OCI-LY7 (cell line): ENCODE results near the gene OAS3. TPM values are rescaled to one million over a fixed set of nuclear protein-coding genes. Genes with fewer than 3 reads are reported as not detected.

ENCODE experiments used
- BruUV-seq: library from RNA; stranded (reverse); fragments of 400-500 nt; replicated peaks from 2 replicates; lab custom pipeline; 2021; lab: Mats Ljungman, UMichigan
- CTCF ChIA-PET: fragments of 300-600 bp; sonication (Branson Sonifier 250); formaldehyde crosslinking; loops from one replicate; lab custom pipeline; 2022; ENCODE audit warnings: antibody characterized with exemption; ENCODE audit not compliant: unreplicated experiment; lab: Charles Lee
- POLR2A ChIA-PET: fragments of 300-600 bp; sonication (Branson Sonifier 250); formaldehyde crosslinking; loops from one replicate; lab custom pipeline; 2022; ENCODE audit warnings: antibody characterized with exemption; lab: Charles Lee
- DNase-seq: peaks from one replicate; pipeline ENCODE4 v3.0.0-alpha.2; 2015; ENCODE audit warnings: low spot score
- H2AFZ ChIP-seq: fragments of 200-600 bp; sonication (generic), shearing (Covaris generic); 2 replicates; pipeline ENCODE4 v1.6.1; 2014; ENCODE audit warnings: mild to moderate bottlenecking, antibody characterized with exemption, low read length, moderate library complexity
- H3K27ac ChIP-seq: fragments of 200-600 bp; sonication (generic); 2 replicates; pipeline ENCODE4 v1.5.1; 2014; ENCODE audit warnings: mixed run types, low read depth, mild to moderate bottlenecking, moderate library complexity, low read length, inconsistent platforms; ENCODE audit not compliant: poor library complexity, severe bottlenecking
- H3K36me3 ChIP-seq: fragments of 200-600 bp; sonication (generic); 2 replicates; pipeline ENCODE4 v1.6.1; 2014; ENCODE audit warnings: mild to moderate bottlenecking, antibody characterized with exemption, low read length, moderate library complexity, mixed read lengths; ENCODE audit not compliant: insufficient read depth
- H3K4me1 ChIP-seq: fragments of 200-600 bp; sonication (generic); 2 replicates; pipeline ENCODE4 v1.5.1; 2014; ENCODE audit warnings: mild to moderate bottlenecking, low read length; ENCODE audit not compliant: insufficient read depth, poor library complexity, severe bottlenecking
- H3K4me2 ChIP-seq: fragments of 200-600 bp; sonication (generic); 2 replicates; pipeline ENCODE4 v1.6.1; 2014; ENCODE audit warnings: mild to moderate bottlenecking, low read length
- H3K4me3 ChIP-seq: fragments of 200-600 bp; sonication (generic); 2 replicates; pipeline ENCODE4 v1.5.1; 2014; ENCODE audit warnings: mild to moderate bottlenecking, low read depth, low read length; ENCODE audit not compliant: poor library complexity, severe bottlenecking
- H3K79me2 ChIP-seq: fragments of 200-600 bp; sonication (generic); 2 replicates; pipeline ENCODE4 v1.6.1; 2016; ENCODE audit warnings: low read depth, mild to moderate bottlenecking, low read length, moderate library complexity, mixed read lengths; ENCODE audit not compliant: insufficient read depth
- H3K9me2 ChIP-seq: fragments of 200-600 bp; sonication (generic); 2 replicates; pipeline ENCODE4 v1.6.1; 2016; ENCODE audit warnings: mild to moderate bottlenecking, low read length, mixed read lengths; ENCODE audit not compliant: insufficient read depth
- H3K9me3 ChIP-seq: fragments of 200-600 bp; sonication (generic); 2 replicates; pipeline ENCODE4 v1.6.1; 2014; ENCODE audit warnings: mild to moderate bottlenecking, mixed run types, low read length, mixed read lengths
- H4K20me1 ChIP-seq: fragments of 200-600 bp; sonication (generic); 2 replicates; pipeline ENCODE4 v1.6.1; 2014; ENCODE audit warnings: mild to moderate bottlenecking, antibody characterized with exemption, low read length, moderate library complexity, mixed read lengths; ENCODE audit not compliant: insufficient read depth
- CTCF ChIP-seq: fragments of 200-600 bp; sonication (generic); conservative IDR thresholded peaks from 2 replicates; pipeline ENCODE4 v1.5.1; 2014; ENCODE audit warnings: mild to moderate bottlenecking, antibody characterized with exemption, low read length, moderate library complexity, mixed read lengths
- EZH2phosphoT487 ChIP-seq: fragments of 200-600 bp; sonication (generic); IDR thresholded peaks from 2 replicates; pipeline ENCODE4 v1.6.1; 2018; ENCODE audit warnings: low read depth, borderline replicate concordance, mild to moderate bottlenecking, mixed run types, antibody characterized with exemption, low read length, moderate library complexity, mixed read lengths
- intact Hi-C: fragments of 100-400 bp; cut with micrococcal nuclease; formaldehyde crosslinking; loops from one replicate; pipeline ENCODE4 v1.10.0; 2022; ENCODE audit not compliant: unreplicated experiment
- total RNA-seq, 2 experiments: library from RNA; depleted of rRNA in 1 of 2; stranded (reverse); fragments of >200 nt in 1 of 2; shearing (Covaris generic) in 1 of 2; gene quantifications; 2 replicates each; pipeline ENCODE4 v1.2.3, GENCODE V29; 2014 to 2022

Gene OAS3
- total RNA-seq, 2 experiments from 2014 or later, result 0.79 to 9.2 TPM

GRCh38 chr12:112933129-112933505, 5.2 kb upstream of the OAS3 start:
- Histone ChIP-seq H3K36me3 (no peaks in the 10 kb centered on the region), H3K79me2 (no peaks in the 10 kb centered on the region), H3K9me3 (no peaks in the 10 kb centered on the region), H3K4me1 (peaks cover 7% of the 10 kb centered on the region), H4K20me1 (no peaks in the 10 kb centered on the region), H3K9me2 (no peaks in the 10 kb centered on the region), H2AFZ (no peak overlapping the region), H3K27ac (no peak overlapping the region), H3K4me3 (no peak overlapping the region), H3K4me2 (no peak overlapping the region)
- TF ChIP-seq CTCF (no peak), EZH2phosphoT487 (no peak)
- ChIA-PET CTCF (no interaction called here), POLR2A (no interaction called here)
- intact Hi-C loops, result no loop called here
- no TSS peak for BruUV-seq
- no peak for DNase-seq

GRCh38 chr12:112936264-112936663, 2.0 kb upstream of the OAS3 start:
- DNase-seq, result no peak
- H3K36me3 ChIP-seq, result no peaks in the 10 kb centered on the region
- H3K4me1 ChIP-seq, result peaks cover 31% of the 10 kb centered on the region
- H3K79me2 ChIP-seq, result no peaks in the 10 kb centered on the region
- intact Hi-C loops, result no loop called here
- H3K9me3 ChIP-seq, result no peaks in the 10 kb centered on the region
- POLR2A ChIA-PET, result no interaction called here
- H3K4me3 ChIP-seq, result no peak overlapping the region
- no peak overlapping the region for H2AFZ ChIP-seq
- CTCF ChIA-PET, result no interaction called here
- no peaks in the 10 kb centered on the region for H4K20me1 ChIP-seq
- no peak overlapping the region for H3K27ac ChIP-seq
- TF ChIP-seq EZH2phosphoT487 (no peak), CTCF (no peak)
- H3K9me2 ChIP-seq, result no peaks in the 10 kb centered on the region
- H3K4me2 ChIP-seq, result no peak overlapping the region
- no TSS peak for BruUV-seq

- TF ChIP-seq EZH2phosphoT487 (no peak), CTCF (no peak)
- CTCF ChIA-PET, result no interaction called here
- Histone ChIP-seq H4K20me1 (no peaks in the 10 kb centered on the region), H3K79me2 (no peaks in the 10 kb centered on the region), H3K4me1 (peaks cover 31% of the 10 kb centered on the region), H3K27ac (no peak overlapping the region), H3K4me2 (no peak overlapping the region), H3K9me2 (no peaks in the 10 kb centered on the region), H3K36me3 (no peaks in the 10 kb centered on the region), H2AFZ (no peak overlapping the region), H3K9me3 (no peaks in the 10 kb centered on the region), H3K4me3 (no peak overlapping the region)
- no peak for DNase-seq
- intact Hi-C loops, result no loop called here
- no TSS peak for BruUV-seq
- POLR2A ChIA-PET, result no interaction called here
These were observed 1.3 kb upstream of the OAS3 start for GRCh38 chr12:112936927-112937326.
